ENCODE data around the gene C1orf105. TPM values are rescaled to one million over a fixed set of nuclear protein-coding genes. Genes with fewer than 3 reads are reported as not detected.

The C1orf105 gene
- total RNA-seq, 4 donors from 2014 or later: not detected

GRCh38 chr1:172456344-172456769, 35.9 kb downstream of the C1orf105 start:
- Histone ChIP-seq H3K36me3 (no peaks in the 10 kb centered on the region), H3K9me3 (no peaks in the 10 kb centered on the region), H3K27ac (no peak overlapping the region), H3K4me1 (peaks cover 0 to 19% (median 0%) of the 10 kb centered on the region in 3 donors), H3K4me3 (no peak overlapping the region), H3K27me3 (no peaks in the 10 kb centered on the region)
- WGBS, 2 donors: 81 to 100% methylated on average over 2 to 5 of the region's 5 CpGs
- intact Hi-C loops (cut with DNase I): loop anchor here (10.0 kb wide), 1 partner anchor 258 kb away; no protein-coding TSS in a partner anchor
- TF ChIP-seq POLR2A (IDR thresholded peaks at IDR 0.05) (no peak), CTCF (IDR thresholded peaks at IDR 0.05) (no peak)
- DNase-seq: no peak

- intact Hi-C loops (cut with DNase I): loop anchor here (10.0 kb wide), 1 partner anchor 257 kb away; no protein-coding TSS in a partner anchor
- peaks cover 0 to 19% (median 0%) of the 10 kb centered on the region in 3 donors for H3K4me1 ChIP-seq
- H3K36me3 ChIP-seq: no peaks in the 10 kb centered on the region
- DNase-seq: no peak
- H3K4me3 ChIP-seq: no peak overlapping the region
- H3K27me3 ChIP-seq: no peaks in the 10 kb centered on the region
- TF ChIP-seq CTCF (IDR thresholded peaks at IDR 0.05) (no peak), POLR2A (IDR thresholded peaks at IDR 0.05) (no peak)
- 81 to 100% methylated on average over 1 of the region's 1 CpG for WGBS, 2 donors
- H3K9me3 ChIP-seq: no peaks in the 10 kb centered on the region
- no peak overlapping the region for H3K27ac ChIP-seq
Measured at GRCh38 chr1:172457479-172458130, 37.1 kb downstream of the C1orf105 start.

GRCh38 chr1:172460177-172460576, 39.7 kb downstream of the C1orf105 start:
- TF ChIP-seq POLR2A (IDR thresholded peaks at IDR 0.05): no peak
- TF ChIP-seq CTCF (IDR thresholded peaks at IDR 0.05): no peak
- Histone ChIP-seq H3K4me3 (no peak overlapping the region), H3K4me1 (peaks cover 0 to 19% (median 0%) of the 10 kb centered on the region in 3 donors), H3K27me3 (no peaks in the 10 kb centered on the region), H3K36me3 (no peaks in the 10 kb centered on the region), H3K9me3 (no peaks in the 10 kb centered on the region), H3K27ac (no peak overlapping the region)
- WGBS, 2 donors: 48 to 54% methylated on average over 1 of the region's 1 CpG
- no peak for DNase-seq
- intact Hi-C loops (cut with DNase I): no loop called here

GRCh38 chr1:172460887-172461315, 40.4 kb downstream of the C1orf105 start:
- H3K4me3 ChIP-seq: no peak overlapping the region
- intact Hi-C loops (cut with DNase I): no loop called here
- no peaks in the 10 kb centered on the region for H3K27me3 ChIP-seq
- H3K9me3 ChIP-seq: no peaks in the 10 kb centered on the region
- H3K4me1 ChIP-seq: peaks cover 0 to 19% (median 0%) of the 10 kb centered on the region in 3 donors
- no peaks in the 10 kb centered on the region for H3K36me3 ChIP-seq
- no peak for DNase-seq
- 27 to 38% methylated on average over 1 of the region's 1 CpG for WGBS, 2 donors
- no peak overlapping the region for H3K27ac ChIP-seq
- TF ChIP-seq POLR2A (IDR thresholded peaks at IDR 0.05): no peak
- no peak for TF ChIP-seq CTCF (IDR thresholded peaks at IDR 0.05)

GRCh38 chr1:172465617-172466016, 45.1 kb downstream of the C1orf105 start:
- Histone ChIP-seq H3K36me3 (no peaks in the 10 kb centered on the region), H3K27ac (no peak overlapping the region), H3K4me1 (peaks cover 0 to 6% (median 0%) of the 10 kb centered on the region in 3 donors), H3K4me3 (no peak overlapping the region), H3K9me3 (no peaks in the 10 kb centered on the region), H3K27me3 (no peaks in the 10 kb centered on the region)
- DNase-seq: no peak
- 67 to 100% methylated on average over 1 of the region's 1 CpG for WGBS, 2 donors
- TF ChIP-seq POLR2A (IDR thresholded peaks at IDR 0.05): no peak
- TF ChIP-seq CTCF (IDR thresholded peaks at IDR 0.05): no peak
- intact Hi-C loops (cut with DNase I): no loop called here

All from esophagus squamous epithelium (tissue), 5 donors.